DOHH2 (cell line): ENCODE measurements around the gene MYZAP.

Source experiments
- H3F3A ChIP-seq: fragments of 200-600 bp; sonication (generic), shearing (Covaris generic); 2 replicates; pipeline ENCODE4 v1.6.0; 2016; ENCODE audit warnings: antibody characterized with exemption, mild to moderate bottlenecking; ENCODE audit not compliant: control insufficient read depth, insufficient read depth
- H3K27ac ChIP-seq: fragments of 200-600 bp; sonication (generic); 2 replicates; pipeline ENCODE4 v1.5.1; 2014; ENCODE audit warnings: low read depth, mild to moderate bottlenecking, low read length, moderate library complexity
- H3K27me3 ChIP-seq: fragments of 200-600 bp; sonication (generic); 2 replicates; pipeline ENCODE4 v1.6.1; 2014; ENCODE audit warnings: mild to moderate bottlenecking, low read length, mixed read lengths; ENCODE audit not compliant: control insufficient read depth
- H3K36me3 ChIP-seq: fragments of 200-600 bp; sonication (generic); 2 replicates; pipeline ENCODE4 v1.6.1; 2014; ENCODE audit warnings: mild to moderate bottlenecking, low read length, moderate library complexity, mixed read lengths; ENCODE audit not compliant: control insufficient read depth
- H3K4me1 ChIP-seq: fragments of 200-600 bp; sonication (generic); 2 replicates; pipeline ENCODE4 v1.6.1; 2014; ENCODE audit warnings: mild to moderate bottlenecking, low read length, mixed read lengths; ENCODE audit not compliant: control insufficient read depth
- H3K4me2 ChIP-seq: fragments of 200-600 bp; sonication (generic); 2 replicates; pipeline ENCODE4 v1.6.0; 2014; ENCODE audit warnings: mild to moderate bottlenecking, low read length, moderate library complexity
- H3K4me3 ChIP-seq: fragments of 200-600 bp; sonication (generic); 2 replicates; pipeline ENCODE4 v1.5.1; 2014; ENCODE audit warnings: mild to moderate bottlenecking, low read length, mixed read lengths
- H3K79me2 ChIP-seq: fragments of 200-600 bp; sonication (generic); 2 replicates; pipeline ENCODE4 v1.6.1; 2014; ENCODE audit warnings: mild to moderate bottlenecking, low read length, mixed read lengths; ENCODE audit not compliant: control insufficient read depth
- H3K9me2 ChIP-seq: fragments of 200-600 bp; sonication (generic); replicated peaks from 2 replicates; pipeline ENCODE4 v1.6.1; 2014; ENCODE audit warnings: mild to moderate bottlenecking, low read length, mixed read lengths; ENCODE audit not compliant: control insufficient read depth
- H3K9me3 ChIP-seq: fragments of 200-600 bp; sonication (generic); 2 replicates; pipeline ENCODE4 v1.6.1; 2014; ENCODE audit warnings: antibody characterized with exemption, low read length, mixed read lengths; ENCODE audit not compliant: control insufficient read depth, insufficient read depth
- H4K20me1 ChIP-seq: fragments of 200-600 bp; sonication (generic); 2 replicates; pipeline ENCODE4 v1.6.0; 2014; ENCODE audit warnings: low read depth, mild to moderate bottlenecking, antibody characterized with exemption, low read length, moderate library complexity; ENCODE audit not compliant: control insufficient read depth, insufficient read depth
- EZH2phosphoT487 ChIP-seq: fragments of 200-600 bp; sonication (generic); IDR thresholded peaks from 2 replicates; pipeline ENCODE4 v1.6.1; 2017; ENCODE audit warnings: borderline replicate concordance, mild to moderate bottlenecking, antibody characterized with exemption, low read length, moderate library complexity, mixed read lengths
- TF ChIP-seq, protein P1 (sequence below): fragments of 200-600 bp; sonication (generic); IDR thresholded peaks from one replicate; pipeline ENCODE4 v1.5.1; 2014; ENCODE audit warnings: antibody characterized with exemption, mild to moderate bottlenecking, low read depth, low read length; ENCODE audit not compliant: poor library complexity, severe bottlenecking

Gene MYZAP

DNA sequence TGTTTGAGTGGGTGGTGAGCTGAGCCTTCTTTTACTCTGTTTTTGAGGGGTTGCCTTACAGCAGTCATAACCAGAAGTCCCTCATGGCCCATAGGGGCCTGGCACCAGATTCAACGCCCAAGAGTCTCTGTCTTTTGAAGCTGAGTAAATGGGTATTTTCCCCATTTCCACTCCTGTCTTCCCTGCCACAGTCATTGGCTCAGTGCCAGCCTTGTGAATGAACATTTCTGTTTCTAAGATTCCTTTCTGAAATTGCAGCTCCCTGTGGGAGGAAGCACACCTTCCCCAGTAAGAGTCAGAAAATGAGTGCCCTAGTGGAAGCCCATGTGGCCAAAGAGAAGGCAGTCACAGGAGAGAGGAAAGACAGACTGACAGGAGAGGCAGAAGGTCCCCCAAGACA, 71.1 kb downstream of the MYZAP start:
- no peaks in the 10 kb centered on the region for H3K9me3 ChIP-seq
- no peak overlapping the region for H3K4me2 ChIP-seq
- H3K36me3 ChIP-seq = no peaks in the 10 kb centered on the region
- H3F3A ChIP-seq = no peaks in the 10 kb centered on the region
- no peaks in the 10 kb centered on the region for H3K79me2 ChIP-seq
- H3K4me1 ChIP-seq = no peaks in the 10 kb centered on the region
- H3K4me3 ChIP-seq = no peak overlapping the region
- H3K27ac ChIP-seq = no peak overlapping the region
- H3K9me2 ChIP-seq = no peaks in the 10 kb centered on the region
- TF ChIP-seq, protein P1, sequence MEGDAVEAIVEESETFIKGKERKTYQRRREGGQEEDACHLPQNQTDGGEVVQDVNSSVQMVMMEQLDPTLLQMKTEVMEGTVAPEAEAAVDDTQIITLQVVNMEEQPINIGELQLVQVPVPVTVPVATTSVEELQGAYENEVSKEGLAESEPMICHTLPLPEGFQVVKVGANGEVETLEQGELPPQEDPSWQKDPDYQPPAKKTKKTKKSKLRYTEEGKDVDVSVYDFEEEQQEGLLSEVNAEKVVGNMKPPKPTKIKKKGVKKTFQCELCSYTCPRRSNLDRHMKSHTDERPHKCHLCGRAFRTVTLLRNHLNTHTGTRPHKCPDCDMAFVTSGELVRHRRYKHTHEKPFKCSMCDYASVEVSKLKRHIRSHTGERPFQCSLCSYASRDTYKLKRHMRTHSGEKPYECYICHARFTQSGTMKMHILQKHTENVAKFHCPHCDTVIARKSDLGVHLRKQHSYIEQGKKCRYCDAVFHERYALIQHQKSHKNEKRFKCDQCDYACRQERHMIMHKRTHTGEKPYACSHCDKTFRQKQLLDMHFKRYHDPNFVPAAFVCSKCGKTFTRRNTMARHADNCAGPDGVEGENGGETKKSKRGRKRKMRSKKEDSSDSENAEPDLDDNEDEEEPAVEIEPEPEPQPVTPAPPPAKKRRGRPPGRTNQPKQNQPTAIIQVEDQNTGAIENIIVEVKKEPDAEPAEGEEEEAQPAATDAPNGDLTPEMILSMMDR = no peak
- TF ChIP-seq EZH2phosphoT487 = no peak
- no peaks in the 10 kb centered on the region for H4K20me1 ChIP-seq
- peaks cover 28% of the 10 kb centered on the region for H3K27me3 ChIP-seq

GRCh38 chr15:57663262-57663661, 71.6 kb downstream of the MYZAP start:
- Histone ChIP-seq H3K27ac (no peak overlapping the region), H3K27me3 (peaks cover 31% of the 10 kb centered on the region), H3K4me1 (no peaks in the 10 kb centered on the region), H3K79me2 (no peaks in the 10 kb centered on the region), H3K9me3 (no peaks in the 10 kb centered on the region), H3K36me3 (no peaks in the 10 kb centered on the region), H3K4me3 (no peak overlapping the region), H3K4me2 (no peak overlapping the region), H4K20me1 (no peaks in the 10 kb centered on the region), H3K9me2 (no peaks in the 10 kb centered on the region), H3F3A (no peaks in the 10 kb centered on the region)
- TF ChIP-seq, protein P1 = no peak
- no peak for TF ChIP-seq EZH2phosphoT487

- Histone ChIP-seq H3K4me2 (no peak overlapping the region), H3K9me2 (no peaks in the 10 kb centered on the region), H3K4me1 (no peaks in the 10 kb centered on the region), H3F3A (no peaks in the 10 kb centered on the region), H3K79me2 (no peaks in the 10 kb centered on the region), H3K27me3 (peaks cover 24% of the 10 kb centered on the region), H3K36me3 (no peaks in the 10 kb centered on the region), H3K27ac (no peak overlapping the region), H3K9me3 (no peaks in the 10 kb centered on the region), H4K20me1 (no peaks in the 10 kb centered on the region), H3K4me3 (no peak overlapping the region)
- no peak for TF ChIP-seq EZH2phosphoT487
- TF ChIP-seq, protein P1 = no peak
Measured at GRCh38 chr15:57665194-57665593, 73.5 kb downstream of the MYZAP start.

DNA sequence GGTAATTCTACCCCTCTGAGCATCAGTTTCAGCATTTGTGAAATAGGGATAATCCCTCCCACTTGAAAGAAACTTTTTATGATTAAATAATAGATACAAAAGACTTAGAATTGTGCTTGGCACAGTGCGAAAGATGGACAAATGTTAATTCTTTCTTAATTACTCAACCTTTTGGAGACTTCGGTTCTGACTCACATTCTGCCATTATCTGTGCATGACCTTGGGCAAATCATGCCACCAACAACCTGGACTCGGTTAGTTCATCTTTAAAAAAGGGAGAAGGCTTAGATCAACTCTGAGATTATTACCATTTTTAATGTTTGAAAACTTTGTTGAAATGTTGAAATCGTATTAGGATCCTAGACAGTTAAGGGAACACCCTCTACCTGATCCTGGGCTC, 74.2 kb downstream of the MYZAP start:
- Histone ChIP-seq H3K4me2 (no peak overlapping the region), H3K4me3 (no peak overlapping the region), H3K79me2 (no peaks in the 10 kb centered on the region), H3K4me1 (no peaks in the 10 kb centered on the region), H3K27me3 (peaks cover 22% of the 10 kb centered on the region), H4K20me1 (no peaks in the 10 kb centered on the region), H3K36me3 (no peaks in the 10 kb centered on the region), H3F3A (no peaks in the 10 kb centered on the region), H3K9me2 (no peaks in the 10 kb centered on the region), H3K27ac (no peak overlapping the region), H3K9me3 (no peaks in the 10 kb centered on the region)
- TF ChIP-seq EZH2phosphoT487 = no peak
- TF ChIP-seq, protein P1 = no peak
